Measurements from ENCODE around the gene XPR1. TPM values are rescaled to one million over a fixed set of nuclear protein-coding genes. Genes with fewer than 3 reads are reported as not detected.

XPR1 gene
- total RNA-seq, 1 experiment from 2014 or later = 16.8 TPM

GRCh38 chr1:180769889-180770288 lies 138.1 kb downstream of the XPR1 start:
- DNase-seq = no peak
- Histone ChIP-seq H4K20me1 (ENCODE audit: insufficient read depth) (no peaks in the 10 kb centered on the region), H3K36me3 (ENCODE audit: low read depth) (no peaks in the 10 kb centered on the region), H3K4me2 (no peak overlapping the region), H3K4me3 (no peak overlapping the region), H3K9me3 (ENCODE audit: insufficient read depth, low read depth) (no peaks in the 10 kb centered on the region), H2AFZ (no peak overlapping the region), H3K79me2 (ENCODE audit: low read depth) (no peaks in the 10 kb centered on the region), H3K4me1 (replicated peaks; ENCODE audit: insufficient read depth) (no peaks in the 10 kb centered on the region), H3K9me2 (ENCODE audit: insufficient read depth) (no peaks in the 10 kb centered on the region; the same call in 1 of the 2 replicates), H3K27ac (no peak overlapping the region), H3F3A (ENCODE audit: insufficient read depth, low read depth) (no peaks in the 10 kb centered on the region), H3K27me3 (ENCODE audit: insufficient read depth, low read depth) (no peaks in the 10 kb centered on the region)
- intact Hi-C loops (cut with micrococcal nuclease; ENCODE audit: unreplicated experiment) = no loop called here
- ChIA-PET POLR2A (ENCODE audit: unreplicated experiment) (no interaction called here), CTCF (no interaction called here)
- no TSS peak for BruUV-seq (replicated peaks)
- no peak for TF ChIP-seq CTCF (conservative IDR thresholded peaks at IDR 0.05)
- no peak for TF ChIP-seq EZH2 (IDR thresholded peaks at IDR 0.05; ENCODE audit: low read depth)

- CTCF ChIA-PET = no interaction called here
Observed at GRCh38 chr1:180773210-180773865, 141.5 kb downstream of the XPR1 start.

GRCh38 chr1:180775801-180776200 lies 144.0 kb downstream of the XPR1 start:
- Histone ChIP-seq H3K9me2 (ENCODE audit: insufficient read depth) (no peaks in the 10 kb centered on the region; the same call in 1 of the 2 replicates), H3K27me3 (ENCODE audit: insufficient read depth, low read depth) (no peaks in the 10 kb centered on the region), H3K9me3 (ENCODE audit: insufficient read depth, low read depth) (no peaks in the 10 kb centered on the region), H3F3A (ENCODE audit: insufficient read depth, low read depth) (no peaks in the 10 kb centered on the region), H3K27ac (no peak overlapping the region), H3K79me2 (ENCODE audit: low read depth) (no peaks in the 10 kb centered on the region), H2AFZ (no peak overlapping the region), H3K36me3 (ENCODE audit: low read depth) (no peaks in the 10 kb centered on the region), H3K4me1 (replicated peaks; ENCODE audit: insufficient read depth) (no peaks in the 10 kb centered on the region), H3K4me2 (no peak overlapping the region), H3K4me3 (no peak overlapping the region), H4K20me1 (ENCODE audit: insufficient read depth) (no peaks in the 10 kb centered on the region)
- POLR2A ChIA-PET (ENCODE audit: unreplicated experiment) = interaction anchor here (0.7 kb wide), 1 partner anchor 143 kb away, joined by 4 read pairs; no protein-coding TSS in a partner anchor
- TF ChIP-seq EZH2 (IDR thresholded peaks at IDR 0.05; ENCODE audit: low read depth) (no peak), CTCF (conservative IDR thresholded peaks at IDR 0.05) (no peak)
- BruUV-seq (replicated peaks) = no TSS peak
- no peak for DNase-seq
- CTCF ChIA-PET = no interaction called here
- intact Hi-C loops (cut with micrococcal nuclease; ENCODE audit: unreplicated experiment) = loop anchor here (5.0 kb wide), 1 partner anchor 244 kb away; no protein-coding TSS in a partner anchor

More at GRCh38 chr1:180773210-180773865, 141.5 kb downstream of the XPR1 start:
- no TSS peak for BruUV-seq (replicated peaks)
- TF ChIP-seq EZH2 (IDR thresholded peaks at IDR 0.05; ENCODE audit: low read depth) (no peak), CTCF (conservative IDR thresholded peaks at IDR 0.05) (no peak)
- Histone ChIP-seq H2AFZ (no peak overlapping the region), H3K27me3 (ENCODE audit: insufficient read depth, low read depth) (no peaks in the 10 kb centered on the region), H3K4me1 (replicated peaks; ENCODE audit: insufficient read depth) (no peaks in the 10 kb centered on the region), H3F3A (ENCODE audit: insufficient read depth, low read depth) (no peaks in the 10 kb centered on the region), H3K4me3 (no peak overlapping the region), H3K9me3 (ENCODE audit: insufficient read depth, low read depth) (no peaks in the 10 kb centered on the region), H3K79me2 (ENCODE audit: low read depth) (no peaks in the 10 kb centered on the region), H3K9me2 (ENCODE audit: insufficient read depth) (no peaks in the 10 kb centered on the region; the same call in 1 of the 2 replicates), H3K27ac (no peak overlapping the region), H3K4me2 (no peak overlapping the region), H4K20me1 (ENCODE audit: insufficient read depth) (no peaks in the 10 kb centered on the region), H3K36me3 (ENCODE audit: low read depth) (no peaks in the 10 kb centered on the region)
- intact Hi-C loops (cut with micrococcal nuclease; ENCODE audit: unreplicated experiment) = no loop called here
- DNase-seq = no peak
- POLR2A ChIA-PET (ENCODE audit: unreplicated experiment) = interaction anchor here (0.5 kb wide), 1 partner anchor 125 kb away, joined by 4 read pairs; no protein-coding TSS in a partner anchor

All from PC-9 (cell line).